GM18499 (cell line): ENCODE data around the gene MAP3K13.
"Not testable (repeated sequence)": the region's sequence is repeated elsewhere in the genome, so short reads cannot be mapped to it uniquely, and the experiment has no call there.

ENCODE experiments used
- ATAC-seq: cut with Tn5 transposase; IDR thresholded peaks from one replicate; pipeline ENCODE4 v1.9.1; 2021; ENCODE audit warnings: moderate number of reproducible peaks; ENCODE audit not compliant: insufficient read depth, unreplicated experiment

Gene MAP3K13

GRCh38 chr3:185341616-185342458 lies 21.1 kb upstream of the MAP3K13 start:
- no peak for ATAC-seq

GRCh38 chr3:185342459-185343174 lies 20.3 kb upstream of the MAP3K13 start:
- no peak for ATAC-seq

- ATAC-seq = no peak
Observed at GRCh38 chr3:185347399-185347798, 15.5 kb upstream of the MAP3K13 start.

- no peak for ATAC-seq
Observed at GRCh38 chr3:185350841-185351240, 12.1 kb upstream of the MAP3K13 start.

- ATAC-seq = no peak
Observed at GRCh38 chr3:185351396-185351795, 11.5 kb upstream of the MAP3K13 start.

GRCh38 chr3:185353225-185353624 lies 9.7 kb upstream of the MAP3K13 start:
- no peak for ATAC-seq

GRCh38 chr3:185353823-185354614 lies 8.9 kb upstream of the MAP3K13 start:
- peak; percentile 97 for ATAC-seq

GRCh38 chr3:185356499-185356898 lies 6.4 kb upstream of the MAP3K13 start:
- no peak for ATAC-seq

GRCh38 chr3:185361920-185362319 lies 1.0 kb upstream of the MAP3K13 start:
- no peak for ATAC-seq

GRCh38 chr3:185363662-185364203 lies 797 bp downstream of the MAP3K13 start:
- peak; percentile 13 for ATAC-seq

GRCh38 chr3:185365291-185366073 lies 2.5 kb downstream of the MAP3K13 start:
- no peak for ATAC-seq

GRCh38 chr3:185366074-185366335 lies 3.1 kb downstream of the MAP3K13 start:
- ATAC-seq = no peak

GRCh38 chr3:185366913-185367312 lies 4.0 kb downstream of the MAP3K13 start:
- no peak for ATAC-seq

- not testable (repeated sequence) for ATAC-seq
Observed at GRCh38 chr3:185370349-185370748, 7.4 kb downstream of the MAP3K13 start.

GRCh38 chr3:185371306-185372074 lies 8.6 kb downstream of the MAP3K13 start:
- no peak for ATAC-seq

GRCh38 chr3:185381320-185382058 lies 18.6 kb downstream of the MAP3K13 start:
- no peak for ATAC-seq

- no peak for ATAC-seq
Observed at GRCh38 chr3:185382154-185382553, 19.2 kb downstream of the MAP3K13 start.

- not testable (repeated sequence) for ATAC-seq
Observed at GRCh38 chr3:185386515-185386914, 23.6 kb downstream of the MAP3K13 start.

GRCh38 chr3:185387646-185388045 lies 24.7 kb downstream of the MAP3K13 start:
- no peak for ATAC-seq
